ENCODE results near the gene VWC2.

- TF ChIP-seq, protein P1, sequence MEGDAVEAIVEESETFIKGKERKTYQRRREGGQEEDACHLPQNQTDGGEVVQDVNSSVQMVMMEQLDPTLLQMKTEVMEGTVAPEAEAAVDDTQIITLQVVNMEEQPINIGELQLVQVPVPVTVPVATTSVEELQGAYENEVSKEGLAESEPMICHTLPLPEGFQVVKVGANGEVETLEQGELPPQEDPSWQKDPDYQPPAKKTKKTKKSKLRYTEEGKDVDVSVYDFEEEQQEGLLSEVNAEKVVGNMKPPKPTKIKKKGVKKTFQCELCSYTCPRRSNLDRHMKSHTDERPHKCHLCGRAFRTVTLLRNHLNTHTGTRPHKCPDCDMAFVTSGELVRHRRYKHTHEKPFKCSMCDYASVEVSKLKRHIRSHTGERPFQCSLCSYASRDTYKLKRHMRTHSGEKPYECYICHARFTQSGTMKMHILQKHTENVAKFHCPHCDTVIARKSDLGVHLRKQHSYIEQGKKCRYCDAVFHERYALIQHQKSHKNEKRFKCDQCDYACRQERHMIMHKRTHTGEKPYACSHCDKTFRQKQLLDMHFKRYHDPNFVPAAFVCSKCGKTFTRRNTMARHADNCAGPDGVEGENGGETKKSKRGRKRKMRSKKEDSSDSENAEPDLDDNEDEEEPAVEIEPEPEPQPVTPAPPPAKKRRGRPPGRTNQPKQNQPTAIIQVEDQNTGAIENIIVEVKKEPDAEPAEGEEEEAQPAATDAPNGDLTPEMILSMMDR (conservative IDR thresholded peaks at IDR 0.05; ENCODE audit: low read length): no peak
- TF ChIP-seq EZH2phosphoT487 (IDR thresholded peaks at IDR 0.05; ENCODE audit: borderline replicate concordance): no peak
These were observed 101.9 kb downstream of the VWC2 start for GRCh38 chr7:49875336-49875735.
